ENCODE results near the gene ATAD3C.
"Not testable (repeated sequence)": the region's sequence is repeated elsewhere in the genome, so short reads cannot be mapped to it uniquely, and the experiment has no call there.

GRCh38 chr1:1495461-1495975, 46.0 kb downstream of the ATAD3C start:
- not testable (repeated sequence) for TF ChIP-seq CTCF (conservative IDR thresholded peaks at IDR 0.05; ENCODE audit: low read depth, low read length); EZH2phosphoT487 (IDR thresholded peaks at IDR 0.05; ENCODE audit: borderline replicate concordance, low read length); EZH2 (IDR thresholded peaks at IDR 0.05; ENCODE audit: low read length, unreplicated experiment)

Data from PC-3 (cell line).